WERI-Rb-1 (cell line): ENCODE data around the gene MFSD11.
"Not testable (repeated sequence)": the region's sequence is repeated elsewhere in the genome, so short reads cannot be mapped to it uniquely, and the experiment has no call there.

Experiments
- DNase-seq: peaks from one replicate; pipeline ENCODE4 v3.0.0-alpha.2; 2020
- H3K27ac ChIP-seq: fragments of 250-450 bp; sonication (Bioruptor Pico); 2 replicates; pipeline ENCODE4 v1.5.1; 2020; ENCODE audit warnings: mild to moderate bottlenecking, moderate library complexity
- H3K27me3 ChIP-seq: fragments of 250-450 bp; sonication (Bioruptor Pico); 2 replicates; pipeline ENCODE4 v1.5.1; 2021; ENCODE audit warnings: mild to moderate bottlenecking, low read depth, moderate library complexity; ENCODE audit not compliant: insufficient read depth, severe bottlenecking
- H3K36me3 ChIP-seq: fragments of 250-450 bp; sonication (Bioruptor Pico); 2 replicates; pipeline ENCODE4 v1.5.1; 2020; ENCODE audit warnings: mild to moderate bottlenecking, moderate library complexity
- H3K4me3 ChIP-seq: 2 replicates; pipeline ENCODE4 v1.5.1; 2011; ENCODE audit warnings: low read depth, mild to moderate bottlenecking, control low read depth, low read length
- H3K9me3 ChIP-seq: fragments of 250-450 bp; sonication (Bioruptor Pico); 2 replicates; pipeline ENCODE4 v1.5.1; 2021; ENCODE audit warnings: mild to moderate bottlenecking, moderate library complexity; ENCODE audit not compliant: severe bottlenecking
- CTCF ChIP-seq: IDR thresholded peaks from 2 replicates; pipeline ENCODE4 v1.5.1; 2011; ENCODE audit warnings: low read depth, mild to moderate bottlenecking, control low read depth, inconsistent platforms, low read length

The MFSD11 gene

GRCh38 chr17:76736349-76737081 lies 1.4 kb upstream of the MFSD11 start:
- TF ChIP-seq CTCF: peak; percentile 45
- H3K27me3 ChIP-seq: no peaks in the 10 kb centered on the region
- peaks cover 62% of the 10 kb centered on the region for H3K36me3 ChIP-seq
- peak; percentile 75 for DNase-seq
- H3K4me3 ChIP-seq: peak overlapping the region; percentile 94
- peak overlapping the region; percentile 100 for H3K27ac ChIP-seq
- H3K9me3 ChIP-seq: no peaks in the 10 kb centered on the region

- TF ChIP-seq CTCF: no peak
- peak within 1 kb of the TSS; percentile 97 for H3K4me3 ChIP-seq
- peak; percentile 99 for DNase-seq
- no peaks in the 10 kb centered on the region for H3K9me3 ChIP-seq
- no peaks in the 10 kb centered on the region for H3K27me3 ChIP-seq
- peaks cover 62% of the 10 kb centered on the region for H3K36me3 ChIP-seq
- H3K27ac ChIP-seq: peak within 1 kb of the TSS; percentile 100
Observed at GRCh38 chr17:76737082-76737675, 740 bp upstream of the MFSD11 start, which contains the start of gene SRSF2. Gene SRSF2, minus strand, starts transcription at chr17:76737331. Its CDS starts 171 bp downstream, at chr17:76737160.

- H3K27me3 ChIP-seq: no peaks in the 10 kb centered on the region
- no peak for TF ChIP-seq CTCF
- no peak for DNase-seq
- peak overlapping the region; percentile 100 for H3K27ac ChIP-seq
- H3K4me3 ChIP-seq: peak overlapping the region; percentile 97
- peaks cover 62% of the 10 kb centered on the region for H3K36me3 ChIP-seq
- H3K9me3 ChIP-seq: no peaks in the 10 kb centered on the region
Observed at GRCh38 chr17:76738468-76738850, 540 bp downstream of the MFSD11 start.

GRCh38 chr17:76739568-76740115 lies 1.7 kb downstream of the MFSD11 start:
- Histone ChIP-seq H3K27ac (peak overlapping the region; percentile 5; the same call in 1 of the 2 replicates), H3K4me3 (peak overlapping the region; percentile 97), H3K36me3 (peaks cover 62% of the 10 kb centered on the region)
- DNase-seq, H3K9me3 ChIP-seq, H3K27me3 ChIP-seq: not testable (repeated sequence)

GRCh38 chr17:76740329-76741118 lies 2.6 kb downstream of the MFSD11 start:
- Histone ChIP-seq H3K36me3 (peaks cover 62% of the 10 kb centered on the region), H3K4me3 (no peak overlapping the region), H3K27me3 (no peaks in the 10 kb centered on the region), H3K27ac (no peak overlapping the region), H3K9me3 (no peaks in the 10 kb centered on the region)
- TF ChIP-seq CTCF: no peak
- DNase-seq: no peak

GRCh38 chr17:76742958-76743357 lies 5.0 kb downstream of the MFSD11 start:
- Histone ChIP-seq H3K27me3 (no peaks in the 10 kb centered on the region), H3K27ac (no peak overlapping the region), H3K4me3 (no peak overlapping the region), H3K9me3 (no peaks in the 10 kb centered on the region), H3K36me3 (peaks cover 68% of the 10 kb centered on the region)
- TF ChIP-seq CTCF: no peak
- DNase-seq: no peak
